GM15510 (cell line): ENCODE data around the gene EPB41L4B.

Experiments
- POLR2A ChIP-seq: IDR thresholded peaks from 3 replicates; pipeline ENCODE4 v1.6.1; 2011; ENCODE audit warnings: borderline replicate concordance; ENCODE audit not compliant: insufficient read length; ENCODE audit errors: extremely low read depth

The EPB41L4B gene

GRCh38 chr9:109132567-109133021 is 188.3 kb downstream of the EPB41L4B start:
- no peak for TF ChIP-seq POLR2A

GRCh38 chr9:109129470-109130197 is 191.2 kb downstream of the EPB41L4B start:
- no peak for TF ChIP-seq POLR2A

GRCh38 chr9:109124121-109124520 is 196.7 kb downstream of the EPB41L4B start:
- TF ChIP-seq POLR2A = no peak

- no peak for TF ChIP-seq POLR2A
Observed at GRCh38 chr9:109122726-109123621, 197.9 kb downstream of the EPB41L4B start.
